ENCODE results near the gene APEH. TPM values are rescaled to one million over a fixed set of nuclear protein-coding genes. Genes with fewer than 3 reads are reported as not detected.

APEH gene
- total and polyA plus RNA-seq, 2 of the 13 experiments (the other 11 are each of a cell fraction or from before 2014, with no cell fraction given) = 116 to 130 TPM

DNA sequence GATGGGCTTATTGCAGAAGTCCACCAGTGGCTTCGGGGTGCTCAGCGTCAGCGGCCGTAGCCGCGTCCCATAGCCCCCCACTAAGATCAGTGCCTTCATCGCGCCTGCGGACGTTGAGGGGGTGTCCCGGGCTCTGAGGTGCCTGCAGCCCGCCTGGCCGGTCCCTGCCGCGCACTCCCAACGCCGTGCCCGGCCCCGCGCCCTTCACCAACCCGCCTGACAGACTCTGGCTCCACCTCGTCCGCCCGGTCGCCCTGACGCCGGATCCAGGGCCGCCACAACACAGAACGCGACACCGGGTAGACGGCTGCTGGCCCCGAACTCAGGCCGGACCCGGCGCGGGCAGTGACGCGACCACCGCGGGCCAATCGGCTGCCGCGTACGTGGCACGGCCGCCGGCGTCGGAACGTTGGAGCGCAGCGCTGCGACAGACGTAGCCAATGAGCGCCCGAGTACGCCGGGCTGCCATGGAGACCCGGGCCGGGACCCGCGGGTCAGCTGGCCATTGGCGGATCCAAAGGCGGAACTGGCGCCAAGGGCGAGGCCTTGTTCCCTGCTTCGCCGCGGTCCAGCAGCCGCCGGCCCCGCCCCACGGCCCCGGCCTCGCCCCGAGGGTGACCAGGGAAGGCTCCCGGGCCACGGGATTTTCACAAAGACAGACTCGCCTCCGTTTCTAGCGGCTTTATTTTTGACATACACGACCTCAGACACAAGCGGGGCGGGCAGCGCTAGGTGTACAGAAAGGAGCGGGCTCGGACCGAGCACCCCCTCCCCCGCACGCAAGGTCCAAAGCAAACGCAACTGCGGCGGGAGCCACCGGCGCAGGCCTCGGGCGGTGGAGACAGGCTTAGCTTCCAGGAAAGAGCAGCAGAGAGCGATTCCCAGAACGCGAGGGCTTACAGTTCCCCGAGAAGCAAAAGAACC lies 49.7 kb downstream of the APEH start, which contains the start of gene GMPPB (continued):
- TF ChIP-seq, protein P1, sequence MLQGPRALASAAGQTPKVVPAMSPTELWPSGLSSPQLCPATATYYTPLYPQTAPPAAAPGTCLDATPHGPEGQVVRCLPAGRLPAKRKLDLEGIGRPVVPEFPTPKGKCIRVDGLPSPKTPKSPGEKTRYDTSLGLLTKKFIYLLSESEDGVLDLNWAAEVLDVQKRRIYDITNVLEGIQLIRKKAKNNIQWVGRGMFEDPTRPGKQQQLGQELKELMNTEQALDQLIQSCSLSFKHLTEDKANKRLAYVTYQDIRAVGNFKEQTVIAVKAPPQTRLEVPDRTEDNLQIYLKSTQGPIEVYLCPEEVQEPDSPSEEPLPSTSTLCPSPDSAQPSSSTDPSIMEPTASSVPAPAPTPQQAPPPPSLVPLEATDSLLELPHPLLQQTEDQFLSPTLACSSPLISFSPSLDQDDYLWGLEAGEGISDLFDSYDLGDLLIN (CRISPR knock-in tag; IDR thresholded peaks at IDR 0.05; ENCODE audit: borderline replicate concordance) = no peak; the same call in 1 of the 2 replicates
- TF ChIP-seq BCL6 (CRISPR knock-in tag; IDR thresholded peaks at IDR 0.05) (no peak), ZNF138 (CRISPR knock-in tag; IDR thresholded peaks at IDR 0.05; ENCODE audit: low read depth) (0 out of 2 replicates have a peak, but pooled peaks have one; percentile 48), ZBTB21 (CRISPR knock-in tag; IDR thresholded peaks at IDR 0.05) (no peak), ZNF557 (CRISPR knock-in tag; IDR thresholded peaks at IDR 0.05) (no peak), ZNF383 (CRISPR knock-in tag; IDR thresholded peaks at IDR 0.05; ENCODE audit: borderline replicate concordance) (no peak; the same call in 1 of the 2 replicates), AGO1 (IDR thresholded peaks at IDR 0.05; ENCODE audit: low read depth, low read length, poor library complexity, severe bottlenecking) (peak; percentile 98), ZNF724P (CRISPR knock-in tag; IDR thresholded peaks at IDR 0.05; ENCODE audit: borderline replicate concordance) (peak; percentile 34; the same call in 1 of the 2 replicates), NONO (IDR thresholded peaks at IDR 0.05) (no peak), NONO (CRISPR knock-in tag; conservative IDR thresholded peaks at IDR 0.05) (peak; percentile 91), TCF7L2 (IDR thresholded peaks at IDR 0.05; ENCODE audit: low read depth, low read length) (no peak), ZSCAN29 (CRISPR knock-in tag; conservative IDR thresholded peaks at IDR 0.05) (peak; percentile 72; the same call in 1 of the 2 replicates), ZNF160 (CRISPR knock-in tag; IDR thresholded peaks at IDR 0.05) (no peak; the same call in 1 of the 2 replicates), ZNF10 (CRISPR knock-in tag; IDR thresholded peaks at IDR 0.05; ENCODE audit: borderline replicate concordance, low read depth) (no peak), NR2F1 (CRISPR knock-in tag; IDR thresholded peaks at IDR 0.05) (no peak), ZNF75D (CRISPR knock-in tag; IDR thresholded peaks at IDR 0.05; ENCODE audit: borderline replicate concordance) (no peak)
- TF ChIP-seq, protein P2, sequence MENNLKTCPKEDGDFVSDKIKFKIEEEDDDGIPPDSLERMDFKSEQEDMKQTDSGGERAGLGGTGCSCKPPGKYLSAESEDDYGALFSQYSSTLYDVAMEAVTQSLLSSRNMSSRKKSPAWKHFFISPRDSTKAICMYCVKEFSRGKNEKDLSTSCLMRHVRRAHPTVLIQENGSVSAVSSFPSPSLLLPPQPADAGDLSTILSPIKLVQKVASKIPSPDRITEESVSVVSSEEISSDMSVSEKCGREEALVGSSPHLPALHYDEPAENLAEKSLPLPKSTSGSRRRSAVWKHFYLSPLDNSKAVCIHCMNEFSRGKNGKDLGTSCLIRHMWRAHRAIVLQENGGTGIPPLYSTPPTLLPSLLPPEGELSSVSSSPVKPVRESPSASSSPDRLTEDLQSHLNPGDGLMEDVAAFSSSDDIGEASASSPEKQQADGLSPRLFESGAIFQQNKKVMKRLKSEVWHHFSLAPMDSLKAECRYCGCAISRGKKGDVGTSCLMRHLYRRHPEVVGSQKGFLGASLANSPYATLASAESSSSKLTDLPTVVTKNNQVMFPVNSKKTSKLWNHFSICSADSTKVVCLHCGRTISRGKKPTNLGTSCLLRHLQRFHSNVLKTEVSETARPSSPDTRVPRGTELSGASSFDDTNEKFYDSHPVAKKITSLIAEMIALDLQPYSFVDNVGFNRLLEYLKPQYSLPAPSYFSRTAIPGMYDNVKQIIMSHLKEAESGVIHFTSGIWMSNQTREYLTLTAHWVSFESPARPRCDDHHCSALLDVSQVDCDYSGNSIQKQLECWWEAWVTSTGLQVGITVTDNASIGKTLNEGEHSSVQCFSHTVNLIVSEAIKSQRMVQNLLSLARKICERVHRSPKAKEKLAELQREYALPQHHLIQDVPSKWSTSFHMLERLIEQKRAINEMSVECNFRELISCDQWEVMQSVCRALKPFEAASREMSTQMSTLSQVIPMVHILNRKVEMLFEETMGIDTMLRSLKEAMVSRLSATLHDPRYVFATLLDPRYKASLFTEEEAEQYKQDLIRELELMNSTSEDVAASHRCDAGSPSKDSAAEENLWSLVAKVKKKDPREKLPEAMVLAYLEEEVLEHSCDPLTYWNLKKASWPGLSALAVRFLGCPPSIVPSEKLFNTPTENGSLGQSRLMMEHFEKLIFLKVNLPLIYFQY (CRISPR knock-in tag; IDR thresholded peaks at IDR 0.05; ENCODE audit: borderline replicate concordance) = no peak
- TF ChIP-seq, protein P3, sequence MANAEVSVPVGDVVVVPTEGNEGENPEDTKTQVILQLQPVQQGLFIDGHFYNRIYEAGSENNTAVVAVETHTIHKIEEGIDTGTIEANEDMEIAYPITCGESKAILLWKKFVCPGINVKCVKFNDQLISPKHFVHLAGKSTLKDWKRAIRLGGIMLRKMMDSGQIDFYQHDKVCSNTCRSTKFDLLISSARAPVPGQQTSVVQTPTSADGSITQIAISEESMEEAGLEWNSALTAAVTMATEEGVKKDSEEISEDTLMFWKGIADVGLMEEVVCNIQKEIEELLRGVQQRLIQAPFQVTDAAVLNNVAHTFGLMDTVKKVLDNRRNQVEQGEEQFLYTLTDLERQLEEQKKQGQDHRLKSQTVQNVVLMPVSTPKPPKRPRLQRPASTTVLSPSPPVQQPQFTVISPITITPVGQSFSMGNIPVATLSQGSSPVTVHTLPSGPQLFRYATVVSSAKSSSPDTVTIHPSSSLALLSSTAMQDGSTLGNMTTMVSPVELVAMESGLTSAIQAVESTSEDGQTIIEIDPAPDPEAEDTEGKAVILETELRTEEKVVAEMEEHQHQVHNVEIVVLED (CRISPR knock-in tag; IDR thresholded peaks at IDR 0.05; ENCODE audit: borderline replicate concordance) = peak; percentile 100
- TF ChIP-seq, protein P4, sequence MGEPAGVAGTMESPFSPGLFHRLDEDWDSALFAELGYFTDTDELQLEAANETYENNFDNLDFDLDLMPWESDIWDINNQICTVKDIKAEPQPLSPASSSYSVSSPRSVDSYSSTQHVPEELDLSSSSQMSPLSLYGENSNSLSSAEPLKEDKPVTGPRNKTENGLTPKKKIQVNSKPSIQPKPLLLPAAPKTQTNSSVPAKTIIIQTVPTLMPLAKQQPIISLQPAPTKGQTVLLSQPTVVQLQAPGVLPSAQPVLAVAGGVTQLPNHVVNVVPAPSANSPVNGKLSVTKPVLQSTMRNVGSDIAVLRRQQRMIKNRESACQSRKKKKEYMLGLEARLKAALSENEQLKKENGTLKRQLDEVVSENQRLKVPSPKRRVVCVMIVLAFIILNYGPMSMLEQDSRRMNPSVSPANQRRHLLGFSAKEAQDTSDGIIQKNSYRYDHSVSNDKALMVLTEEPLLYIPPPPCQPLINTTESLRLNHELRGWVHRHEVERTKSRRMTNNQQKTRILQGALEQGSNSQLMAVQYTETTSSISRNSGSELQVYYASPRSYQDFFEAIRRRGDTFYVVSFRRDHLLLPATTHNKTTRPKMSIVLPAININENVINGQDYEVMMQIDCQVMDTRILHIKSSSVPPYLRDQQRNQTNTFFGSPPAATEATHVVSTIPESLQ (CRISPR knock-in tag; conservative IDR thresholded peaks at IDR 0.05) = no peak
